ENCODE measurements around the gene MKNK1.

DNA sequence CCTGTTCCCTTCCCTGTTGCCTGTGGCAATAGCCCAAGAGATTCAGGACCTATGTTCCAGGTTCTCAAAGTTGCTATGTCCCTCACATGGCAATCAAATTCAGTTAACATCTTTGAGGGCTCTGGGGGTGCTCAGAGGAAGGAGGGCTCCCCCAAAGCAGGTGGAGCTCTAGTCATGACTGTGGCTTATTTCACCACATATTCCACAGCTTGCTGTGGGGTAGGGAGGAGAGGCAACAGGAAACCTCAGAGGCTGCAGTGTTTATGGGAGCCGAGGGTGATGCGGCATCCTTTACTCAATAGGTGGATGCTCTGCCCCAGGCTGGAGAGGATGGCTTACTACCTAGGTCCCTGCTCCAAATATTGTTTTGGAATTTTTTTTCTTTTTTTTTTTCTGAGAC is 1.2 kb upstream of the MKNK1 start:
- TF ChIP-seq POLR2A (IDR thresholded peaks at IDR 0.05; ENCODE audit: low read length) (no peak), GATA1 (IDR thresholded peaks at IDR 0.05; ENCODE audit: low read depth, low read length) (no peak)
